Activated CD4-positive, alpha-beta T cell treated with anti-CD3 and anti-CD28 coated beads, Interleukin-10, Interleukin-2, amounts not matched to agents 100 ng/mL and 50 ng/mL, durations not matched to agents 16 hours and 8 hours (primary cell): ENCODE data around the gene PFDN6.

Source experiments
- DNase-seq: peaks from one replicate; pipeline ENCODE4 v3.0.0-alpha.2; 2020

The PFDN6 gene

GRCh38 chr6:33296797-33297405, 7.5 kb downstream of the PFDN6 start:
- no peak for DNase-seq

GRCh38 chr6:33297406-33297955, 8.1 kb downstream of the PFDN6 start:
- DNase-seq = no peak

GRCh38 chr6:33297956-33298772, 8.8 kb downstream of the PFDN6 start:
- peak; percentile 78 for DNase-seq

GRCh38 chr6:33298773-33299236, 9.4 kb downstream of the PFDN6 start, which contains the start of gene RGL2:
Gene RGL2 (minus strand): TSS chr6:33298942. CDS start chr6:33298610, 332 bp downstream.
- peak; percentile 68 for DNase-seq

GRCh38 chr6:33299237-33299944, 10.0 kb downstream of the PFDN6 start:
- peak; percentile 96 for DNase-seq

- DNase-seq = no peak
Observed at GRCh38 chr6:33301877-33302276, 12.5 kb downstream of the PFDN6 start.

- DNase-seq = no peak
Observed at GRCh38 chr6:33304216-33304615, 14.8 kb downstream of the PFDN6 start.

- no peak for DNase-seq
Observed at GRCh38 chr6:33305052-33305451, 15.7 kb downstream of the PFDN6 start.

GRCh38 chr6:33306356-33306755, 17.0 kb downstream of the PFDN6 start:
- DNase-seq = no peak

- peak; percentile 85 for DNase-seq
Observed at GRCh38 chr6:33312361-33313104, 23.1 kb downstream of the PFDN6 start.

GRCh38 chr6:33313105-33313708, 23.8 kb downstream of the PFDN6 start:
- DNase-seq = peak; percentile 41

- peak; percentile 92 for DNase-seq
Observed at GRCh38 chr6:33313709-33314514, 24.5 kb downstream of the PFDN6 start, which contains the start of gene TAPBP. Gene TAPBP (minus strand): TSS chr6:33314078. CDS start chr6:33314041, 37 bp downstream.

GRCh38 chr6:33314515-33314942, 25.1 kb downstream of the PFDN6 start:
- DNase-seq = peak; percentile 73

- no peak for DNase-seq
Observed at GRCh38 chr6:33314943-33315792, 25.8 kb downstream of the PFDN6 start.

GRCh38 chr6:33315793-33316602, 26.6 kb downstream of the PFDN6 start:
- no peak for DNase-seq

GRCh38 chr6:33316603-33317418, 27.4 kb downstream of the PFDN6 start:
- no peak for DNase-seq

GRCh38 chr6:33317419-33317668, 27.9 kb downstream of the PFDN6 start:
- DNase-seq = no peak

- peak; percentile 97 for DNase-seq
Observed at GRCh38 chr6:33317669-33318425, 28.4 kb downstream of the PFDN6 start, which contains the start of gene ZBTB22. Gene ZBTB22 (minus strand): TSS chr6:33317744. CDS start chr6:33316916, 828 bp downstream.
